ENCODE results near the gene PRR5.
"Not testable (repeated sequence)": the region's sequence is repeated elsewhere in the genome, so short reads cannot be mapped to it uniquely, and the experiment has no call there.

The PRR5 gene

GRCh38 chr22:44676066-44676440, 26.0 kb upstream of the PRR5 start:
- not testable (repeated sequence) for DNase-seq

GRCh38 chr22:44676441-44677352, 25.3 kb upstream of the PRR5 start:
- no peak for DNase-seq

GRCh38 chr22:44677353-44677840, 24.6 kb upstream of the PRR5 start:
- no peak for DNase-seq

GRCh38 chr22:44677871-44678555, 24.0 kb upstream of the PRR5 start:
- no peak for DNase-seq

GRCh38 chr22:44678556-44679305, 23.3 kb upstream of the PRR5 start:
- DNase-seq = no peak

- DNase-seq = not testable (repeated sequence)
Measured at GRCh38 chr22:44679306-44679647, 22.7 kb upstream of the PRR5 start.

- DNase-seq = no peak
Measured at GRCh38 chr22:44680058-44680457, 21.9 kb upstream of the PRR5 start.

- DNase-seq = no peak
Measured at GRCh38 chr22:44680481-44680894, 21.5 kb upstream of the PRR5 start.

- DNase-seq = no peak
Measured at GRCh38 chr22:44682556-44683168, 19.3 kb upstream of the PRR5 start.

GRCh38 chr22:44683237-44683636, 18.8 kb upstream of the PRR5 start:
- no peak for DNase-seq

- DNase-seq = no peak
Measured at GRCh38 chr22:44683881-44684280, 18.1 kb upstream of the PRR5 start.

- DNase-seq = peak; percentile 95
Measured at GRCh38 chr22:44684506-44685383, 17.3 kb upstream of the PRR5 start.

- DNase-seq = peak; percentile 62
Measured at GRCh38 chr22:44685384-44686056, 16.5 kb upstream of the PRR5 start.

- peak; percentile 20 for DNase-seq
Measured at GRCh38 chr22:44686873-44687600, 15.0 kb upstream of the PRR5 start.

- no peak for DNase-seq
Measured at GRCh38 chr22:44689173-44689572, 12.8 kb upstream of the PRR5 start.

GRCh38 chr22:44689915-44690524, 12.0 kb upstream of the PRR5 start:
- no peak for DNase-seq

- DNase-seq = no peak
Measured at GRCh38 chr22:44691796-44692661, 10.0 kb upstream of the PRR5 start.

- DNase-seq = no peak
Measured at GRCh38 chr22:44692662-44693007, 9.4 kb upstream of the PRR5 start.

- DNase-seq = no peak
Measured at GRCh38 chr22:44693145-44693544, 8.9 kb upstream of the PRR5 start.
